GM19023 (cell line): Measurements from ENCODE around the gene SRRM1.

Experiments
- ATAC-seq: cut with Tn5 transposase; IDR thresholded peaks from one replicate; pipeline ENCODE4 v1.9.1; 2021; ENCODE audit warnings: mild to moderate bottlenecking, moderate library complexity; ENCODE audit not compliant: unreplicated experiment

Gene SRRM1

DNA sequence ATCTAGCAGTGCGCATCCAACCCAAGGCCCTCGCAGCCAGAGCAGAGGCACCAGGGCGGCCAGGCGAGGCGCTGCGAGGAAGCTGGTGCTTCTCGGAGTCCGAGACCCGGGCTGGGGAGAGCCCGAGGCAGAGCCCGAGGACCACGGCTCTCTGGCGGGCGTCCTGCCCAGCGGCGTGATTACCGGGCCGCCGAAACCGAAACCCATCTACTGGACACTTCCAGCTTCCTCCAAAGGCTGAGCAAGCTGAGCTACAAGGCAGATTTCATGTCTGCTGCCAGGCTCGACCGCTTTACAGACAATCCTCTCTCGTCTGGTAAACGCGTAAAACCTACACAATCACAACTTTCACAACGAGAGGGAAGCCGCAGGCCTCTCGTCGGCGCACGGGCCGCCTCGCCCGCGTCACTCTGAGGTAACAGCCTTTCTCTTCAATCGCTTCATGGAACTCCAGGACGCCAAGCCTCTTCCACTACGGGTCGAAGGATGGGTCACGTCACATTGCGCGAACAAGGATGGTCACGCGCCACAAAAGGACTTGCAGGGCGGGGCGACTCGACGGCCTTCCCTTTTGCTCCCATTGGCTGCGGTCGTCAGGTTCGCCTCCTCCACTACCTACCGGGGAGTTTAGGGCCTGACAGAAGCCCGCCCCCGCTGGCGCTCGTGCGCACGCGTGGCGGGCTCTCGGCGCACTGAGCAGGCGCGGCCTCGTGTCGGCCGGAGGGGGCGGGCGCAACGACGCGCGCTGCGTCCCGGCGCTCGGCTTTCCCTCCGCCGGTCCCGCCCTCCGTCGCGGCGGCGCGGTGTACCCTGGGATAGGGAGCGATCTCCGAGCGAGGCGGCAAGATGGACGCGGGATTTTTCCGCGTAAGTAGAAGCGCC lies at the start of gene SRRM1:
SRRM1 (plus strand) TSS at position 822 of the 882 bp plus-strand sequence; CDS start at position 847, 25 bp downstream.
- peak; percentile 88 for ATAC-seq

DNA sequence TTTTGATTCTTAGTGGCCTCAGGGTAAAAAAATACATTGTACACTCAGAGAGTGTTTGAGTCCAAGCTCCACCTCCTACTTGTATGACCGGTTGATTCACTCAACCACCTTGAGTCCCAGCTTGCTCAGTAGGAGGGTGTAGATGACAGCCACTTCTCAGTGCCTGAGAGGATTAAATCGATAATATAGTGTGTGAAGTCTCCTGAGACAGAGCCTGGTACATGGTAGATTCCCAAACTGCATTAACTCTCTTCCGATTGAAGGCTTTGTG lies 48.8 kb upstream of the SRRM1 start:
- ATAC-seq = no peak

DNA sequence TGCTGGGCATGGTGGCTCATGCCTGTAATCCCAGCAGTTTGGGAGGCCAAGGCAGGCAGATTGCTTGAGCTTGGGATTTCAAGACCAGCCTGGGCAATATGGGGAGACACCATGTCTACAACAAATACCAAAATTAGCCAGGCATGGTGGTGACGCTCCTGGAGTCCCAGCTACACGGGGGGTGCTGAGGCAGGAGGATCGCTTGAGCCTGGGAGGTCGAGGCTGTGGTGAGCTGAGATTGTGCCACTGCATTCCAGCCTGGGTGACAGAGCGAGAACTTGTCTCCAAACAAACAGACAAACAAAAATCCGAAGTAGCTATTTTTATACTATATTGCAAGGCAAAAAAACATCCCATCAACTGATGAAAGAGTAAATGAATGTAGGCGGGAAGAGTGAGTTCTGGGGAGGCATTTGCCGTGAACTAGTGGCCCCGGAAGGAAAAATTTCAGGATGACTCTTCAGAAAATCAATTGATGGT lies 46.7 kb upstream of the SRRM1 start:
- no peak for ATAC-seq

GRCh38 chr1:24599265-24599664 lies 43.8 kb upstream of the SRRM1 start:
- no peak for ATAC-seq

DNA sequence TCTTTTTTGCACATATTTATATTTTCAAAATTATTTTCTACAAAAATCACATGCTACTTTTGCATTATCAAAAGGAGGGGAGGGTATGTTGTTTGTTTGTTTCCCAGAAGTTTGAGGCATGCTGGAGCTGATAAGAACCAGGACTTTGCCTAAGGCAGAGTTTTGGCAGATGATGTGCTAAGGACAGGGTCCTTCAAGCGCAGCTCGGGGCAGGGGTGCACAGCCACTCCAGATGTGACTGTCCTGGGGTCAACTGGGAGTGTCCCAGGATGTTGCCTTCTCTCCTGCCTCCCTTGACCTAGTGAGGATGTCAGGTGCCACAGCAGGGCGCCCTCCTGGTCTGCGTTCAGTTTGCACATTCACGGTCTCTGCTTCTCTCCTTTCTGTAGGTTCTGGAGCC lies 42.6 kb upstream of the SRRM1 start:
- no peak for ATAC-seq

- no peak for ATAC-seq
These were observed 37.4 kb upstream of the SRRM1 start for GRCh38 chr1:24605534-24606295.

GRCh38 chr1:24606296-24606605 lies 36.9 kb upstream of the SRRM1 start:
- ATAC-seq = no peak

DNA sequence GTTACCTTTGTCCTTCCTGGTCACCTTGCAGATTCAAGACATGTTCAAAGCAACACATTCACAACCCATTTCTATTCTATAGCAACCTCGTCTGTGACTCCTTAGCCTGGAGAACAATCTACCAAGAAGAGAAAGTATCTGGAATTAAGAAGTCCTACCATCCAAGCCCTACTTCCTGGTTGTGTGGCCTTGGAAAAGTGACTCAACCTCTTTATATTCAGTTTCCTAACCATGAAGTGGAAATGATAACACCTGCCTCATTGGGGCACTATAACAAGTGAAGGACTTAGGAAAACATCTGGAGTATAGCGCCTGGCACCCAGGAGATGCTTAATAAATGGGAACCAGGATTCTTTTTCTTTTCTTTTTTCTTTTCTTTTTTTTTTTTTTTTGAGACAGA lies 36.5 kb upstream of the SRRM1 start:
- ATAC-seq = no peak

- ATAC-seq = no peak
These were observed 33.1 kb upstream of the SRRM1 start for GRCh38 chr1:24609949-24610517.

- ATAC-seq = no peak
These were observed 23.7 kb upstream of the SRRM1 start for GRCh38 chr1:24619376-24619775.

DNA sequence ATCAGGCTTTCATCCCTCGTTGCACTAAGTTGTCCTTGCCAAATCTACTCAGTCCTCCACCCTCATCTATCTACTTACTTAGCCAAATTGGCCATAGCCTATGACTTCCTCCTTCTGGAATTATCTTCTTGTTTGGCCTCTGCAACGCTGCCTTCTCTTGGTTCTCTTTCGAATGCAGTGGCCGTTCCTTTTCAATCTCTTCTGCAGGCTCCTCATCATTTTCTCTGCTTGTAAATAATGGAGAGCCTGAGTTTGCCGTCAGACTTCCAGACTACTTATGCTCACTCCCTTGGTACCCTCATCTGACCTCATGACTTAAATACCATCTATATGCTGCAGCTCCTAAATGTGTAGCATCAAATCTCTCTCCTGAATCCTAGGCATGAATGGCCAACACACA lies 22.4 kb upstream of the SRRM1 start:
- ATAC-seq = no peak

- no peak for ATAC-seq
These were observed 22.0 kb upstream of the SRRM1 start for GRCh38 chr1:24621121-24621520.

GRCh38 chr1:24622218-24622617 lies 20.9 kb upstream of the SRRM1 start:
- ATAC-seq = no peak

- no peak for ATAC-seq
These were observed 10.3 kb upstream of the SRRM1 start for GRCh38 chr1:24632832-24633175.

DNA sequence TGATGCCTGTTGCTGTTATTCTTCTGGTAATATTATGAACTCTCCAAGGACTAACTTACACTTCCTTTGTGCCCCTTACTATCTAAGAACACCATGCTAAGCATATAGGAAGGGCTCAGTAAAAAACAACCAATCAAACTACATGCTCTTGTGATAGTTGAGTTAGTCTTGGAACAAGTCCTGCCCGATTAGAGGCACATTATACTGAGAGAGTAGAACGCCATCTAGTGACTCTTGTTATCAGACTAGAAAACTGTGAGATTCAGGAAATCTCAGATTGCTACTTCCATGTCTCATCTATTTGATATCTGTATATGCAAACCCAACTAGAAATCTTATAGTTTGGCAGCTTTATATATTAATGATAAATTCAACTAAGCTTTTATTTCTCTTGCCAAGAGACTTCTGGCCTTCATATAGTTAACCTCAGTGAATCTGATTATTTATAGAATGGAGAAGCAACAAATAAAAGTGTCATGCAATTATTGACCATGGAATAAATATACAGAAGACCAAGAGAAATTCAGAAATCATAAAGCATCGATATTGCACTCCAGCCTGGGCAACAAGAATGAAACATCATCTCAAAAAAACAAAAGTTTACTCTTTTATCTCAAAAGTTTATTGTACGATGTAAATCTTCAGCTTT lies 7.8 kb upstream of the SRRM1 start:
- no peak for ATAC-seq

DNA sequence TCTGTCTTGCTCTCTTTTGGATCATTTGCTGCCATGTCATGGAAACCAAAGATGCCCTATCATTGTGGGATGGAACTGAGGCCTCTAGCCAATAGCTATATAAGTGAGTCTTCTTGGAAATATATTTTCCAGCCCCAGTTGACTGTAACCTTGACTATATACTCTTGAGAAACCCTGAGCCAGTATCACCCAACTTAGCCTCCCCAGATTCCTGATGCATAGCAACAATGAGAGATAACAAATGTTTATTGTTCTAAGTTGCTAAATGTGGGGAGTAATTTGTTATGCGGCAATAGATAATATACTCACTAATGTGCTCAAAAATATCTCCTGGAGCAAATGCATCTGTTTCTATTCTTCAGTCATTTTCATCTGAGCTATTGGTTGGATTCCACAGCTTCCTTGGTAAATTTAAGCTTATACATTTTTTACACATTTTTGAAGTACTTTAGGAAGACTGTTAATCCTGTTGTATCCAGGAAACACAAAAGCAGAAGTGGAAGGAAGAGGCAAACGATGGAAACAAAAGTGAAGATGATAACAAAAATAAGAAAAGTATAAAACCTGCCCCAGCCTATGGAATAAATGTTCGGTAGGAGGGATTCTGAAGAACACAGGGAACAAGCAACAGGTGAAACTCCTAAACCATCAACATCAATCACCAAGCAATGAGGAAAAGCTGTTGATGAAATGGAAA lies 6.3 kb upstream of the SRRM1 start:
- ATAC-seq = no peak

GRCh38 chr1:24639094-24639493 lies 4.0 kb upstream of the SRRM1 start:
- ATAC-seq = no peak

- no peak for ATAC-seq
These were observed 3.2 kb upstream of the SRRM1 start for GRCh38 chr1:24639881-24640280.

DNA sequence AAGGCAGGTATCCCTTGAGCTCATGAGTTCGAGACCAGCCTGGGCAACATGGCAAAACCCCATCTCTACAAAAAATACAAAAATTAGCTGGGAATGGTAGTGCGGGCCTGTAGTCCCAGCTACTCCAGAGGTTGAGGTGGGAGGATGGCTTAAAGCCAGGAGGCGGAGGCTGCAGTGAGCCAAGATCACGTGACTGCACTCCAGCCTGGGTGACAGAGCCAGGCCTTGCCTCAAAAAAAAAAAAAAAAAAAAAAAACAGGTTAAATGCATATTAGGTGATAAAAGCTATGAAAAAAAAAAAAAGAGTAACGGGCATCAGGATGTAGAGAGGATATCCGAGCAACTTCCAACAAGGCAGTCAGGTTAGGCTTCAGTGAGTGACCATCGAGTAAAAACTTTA lies 2.8 kb upstream of the SRRM1 start:
- no peak for ATAC-seq

GRCh38 chr1:24641646-24642151 lies 1.4 kb upstream of the SRRM1 start:
- ATAC-seq = no peak
